Uterus (tissue), 4 donors: Measurements from ENCODE around the gene AUTS2. TPM values are rescaled to one million over a fixed set of nuclear protein-coding genes. Genes with fewer than 3 reads are reported as not detected.

Source experiments
- DNase-seq, 2 donors: peaks; one replicate each; pipeline ENCODE4 v3.0.0-alpha.2; 2019 to 2020
- H3K27ac ChIP-seq, 2 donors: fragments of 200-600 bp; sonication (generic); 1 replicate in 1 of 2; 2 replicates in 1 of 2; pipeline ENCODE4 v1.5.1; 2016 to 2018
- H3K27me3 ChIP-seq, 2 donors: fragments of 200-600 bp; sonication (generic); one replicate each; pipeline ENCODE4 v1.5.1; 2018 to 2019; ENCODE audit warnings: control low read depth in 1 of 2
- H3K36me3 ChIP-seq, 2 donors: fragments of 200-600 bp; sonication (generic); one replicate each; pipeline ENCODE4 v1.5.1; 2019; ENCODE audit warnings: control low read depth in 1 of 2
- H3K4me1 ChIP-seq, 2 donors: fragments of 200-600 bp; sonication (generic); one replicate each; pipeline ENCODE4 v1.5.1; 2018 to 2019; ENCODE audit warnings: control low read depth in 1 of 2
- H3K4me3 ChIP-seq, 2 donors: fragments of 200-600 bp; sonication (generic); 1 replicate in 1 of 2; 2 replicates in 1 of 2; pipeline ENCODE4 v1.5.1; 2018 to 2019; ENCODE audit warnings: mild to moderate bottlenecking in 1 of 2
- H3K9me3 ChIP-seq, 2 donors: fragments of 200-600 bp; sonication (generic); one replicate each; pipeline ENCODE4 v1.5.1; 2019; ENCODE audit warnings: control low read depth in 1 of 2
- CTCF ChIP-seq, 4 experiments: fragments of 200-600 bp in 2 of 4; fragments of 450-650 bp in 2 of 4; sonication (generic) in 2 of 4; IDR thresholded peaks; one replicate each; pipeline ENCODE4 v1.5.1; 2016 to 2019; ENCODE audit warnings: antibody characterized with exemption in 4 of 4, mild to moderate bottlenecking in 2 of 4, moderate library complexity in 1 of 4
- POLR2A ChIP-seq, 2 donors: fragments of 450-650 bp; IDR thresholded peaks; one replicate each; pipeline ENCODE4 v1.6.1; 2016; ENCODE audit warnings: antibody characterized with exemption in 2 of 2, mild to moderate bottlenecking in 1 of 2, moderate library complexity in 1 of 2
- intact Hi-C: fragments of 100-400 bp; cut with DNase I; formaldehyde crosslinking; loops from one replicate; pipeline ENCODE4 v1.15.1; 2023; ENCODE audit warnings: low total_unique reads
- small RNA-seq: library from RNA; depleted of rRNA; stranded (forward); fragments of <200 nt; gene quantifications from one replicate; pipeline ENCODE3, GENCODE V24; 2016
- total RNA-seq, 4 donors: library from RNA; depleted of rRNA in 3 of 4; stranded (reverse); fragments of >200 nt in 3 of 4; gene quantifications; one replicate each; pipeline versions ENCODE4 v1.1.0 to v1.2.4, GENCODE V29; 2014 to 2023
- donor health status: DM: yes; HTN: yes; CAD: no.

Gene AUTS2
- total RNA-seq, 4 donors from 2014 or later, result 10.5 to 58.2 (median 30.0) TPM

GRCh38 chr7:70838292-70838907, 1240.1 kb downstream of the AUTS2 start:
- Histone ChIP-seq H3K36me3 (no peaks in the 10 kb centered on the region), H3K4me1 (no peaks in the 10 kb centered on the region), H3K27ac (no peak overlapping the region), H3K27me3 (no peaks in the 10 kb centered on the region), H3K9me3 (no peaks in the 10 kb centered on the region), H3K4me3 (no peak overlapping the region)
- intact Hi-C loops, result no loop called here
- no peak for TF ChIP-seq POLR2A (IDR thresholded peaks at IDR 0.05)
- no peak for TF ChIP-seq CTCF (IDR thresholded peaks at IDR 0.05)
- DNase-seq, result no peak

Small RNAs within 50 kb of the gene (small RNA-seq; reads per million reads assigned to genes)
- gene AC073873.1, result not detected
